Kidney epithelial cell (primary cell): ENCODE measurements around the gene MAGI3. TPM values are rescaled to one million over a fixed set of nuclear protein-coding genes. Genes with fewer than 3 reads are reported as not detected.

Experiments used
- DNase-seq: peaks from one replicate; pipeline ENCODE4 v3.0.0-alpha.2; 2010; ENCODE audit warnings: low read depth
- H3K27me3 ChIP-seq: 2 replicates; pipeline ENCODE4 v1.6.0; 2011; ENCODE audit warnings: low read length; ENCODE audit not compliant: control insufficient read depth, insufficient read depth
- H3K36me3 ChIP-seq: 2 replicates; pipeline ENCODE4 v1.5.1; 2011; ENCODE audit warnings: low read length; ENCODE audit not compliant: control insufficient read depth, insufficient read depth
- H3K4me3 ChIP-seq: 2 replicates; pipeline ENCODE4 v1.5.1; 2011; ENCODE audit warnings: low read depth, mild to moderate bottlenecking, control low read depth, low read length
- total RNA-seq: library from RNA; depleted of rRNA; stranded (reverse); fragments of >200 nt; gene quantifications from 2 replicates; pipeline ENCODE4 v1.2.3, GENCODE V29; 2015
- TF ChIP-seq, protein P1 (sequence below): IDR thresholded peaks from 2 replicates; pipeline ENCODE4 v1.5.1; 2011; ENCODE audit warnings: mild to moderate bottlenecking, moderate library complexity, low read length, control low read depth, inconsistent platforms; ENCODE audit not compliant: insufficient read depth, poor library complexity, severe bottlenecking

The MAGI3 gene
- total RNA-seq, 1 donor from 2014 or later = 3.7 TPM

DNA sequence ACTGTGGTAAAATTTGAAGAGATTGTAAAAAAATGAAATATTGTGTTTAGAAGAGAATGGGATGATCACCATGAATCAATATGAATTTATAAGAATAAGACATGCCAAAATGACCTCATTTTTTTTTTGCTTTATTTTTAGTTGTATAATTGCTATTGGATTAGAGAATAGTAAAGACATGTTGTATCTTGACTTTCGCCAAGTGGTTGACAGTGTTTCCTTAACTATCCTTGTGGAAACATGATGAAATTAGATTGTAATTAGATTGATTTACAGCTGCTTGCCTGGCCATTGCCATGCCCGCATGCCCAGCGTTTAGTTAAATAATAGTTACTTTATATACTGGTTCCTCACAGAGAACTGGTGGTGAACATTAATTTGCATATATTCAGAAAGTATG, 154.9 kb downstream of the MAGI3 start:
- TF ChIP-seq, protein P1, sequence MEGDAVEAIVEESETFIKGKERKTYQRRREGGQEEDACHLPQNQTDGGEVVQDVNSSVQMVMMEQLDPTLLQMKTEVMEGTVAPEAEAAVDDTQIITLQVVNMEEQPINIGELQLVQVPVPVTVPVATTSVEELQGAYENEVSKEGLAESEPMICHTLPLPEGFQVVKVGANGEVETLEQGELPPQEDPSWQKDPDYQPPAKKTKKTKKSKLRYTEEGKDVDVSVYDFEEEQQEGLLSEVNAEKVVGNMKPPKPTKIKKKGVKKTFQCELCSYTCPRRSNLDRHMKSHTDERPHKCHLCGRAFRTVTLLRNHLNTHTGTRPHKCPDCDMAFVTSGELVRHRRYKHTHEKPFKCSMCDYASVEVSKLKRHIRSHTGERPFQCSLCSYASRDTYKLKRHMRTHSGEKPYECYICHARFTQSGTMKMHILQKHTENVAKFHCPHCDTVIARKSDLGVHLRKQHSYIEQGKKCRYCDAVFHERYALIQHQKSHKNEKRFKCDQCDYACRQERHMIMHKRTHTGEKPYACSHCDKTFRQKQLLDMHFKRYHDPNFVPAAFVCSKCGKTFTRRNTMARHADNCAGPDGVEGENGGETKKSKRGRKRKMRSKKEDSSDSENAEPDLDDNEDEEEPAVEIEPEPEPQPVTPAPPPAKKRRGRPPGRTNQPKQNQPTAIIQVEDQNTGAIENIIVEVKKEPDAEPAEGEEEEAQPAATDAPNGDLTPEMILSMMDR = no peak
- no peak for DNase-seq
- H3K36me3 ChIP-seq = no peaks in the 10 kb centered on the region
- H3K27me3 ChIP-seq = no peaks in the 10 kb centered on the region
- no peak overlapping the region for H3K4me3 ChIP-seq

DNA sequence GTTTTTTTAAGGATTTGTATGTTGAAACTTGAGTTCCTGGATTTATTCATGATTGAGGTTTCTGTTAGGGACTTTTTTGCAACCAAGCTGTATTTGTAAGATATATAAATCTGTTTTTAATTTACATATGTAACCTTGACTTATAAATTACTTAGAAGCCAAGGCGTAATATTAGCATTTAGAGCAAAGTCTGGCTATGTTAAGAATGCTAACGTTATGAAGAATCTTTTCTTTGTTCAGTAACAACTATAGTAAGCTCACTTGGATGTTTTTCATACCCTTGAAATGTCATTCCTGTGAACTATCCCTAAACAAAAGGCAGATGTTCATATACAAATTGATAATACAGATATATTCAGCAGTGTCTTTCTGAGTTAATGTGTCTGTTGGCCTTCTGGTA, 155.3 kb downstream of the MAGI3 start:
- TF ChIP-seq, protein P1 = no peak
- Histone ChIP-seq H3K4me3 (no peak overlapping the region), H3K27me3 (no peaks in the 10 kb centered on the region), H3K36me3 (no peaks in the 10 kb centered on the region)
- DNase-seq = no peak

DNA sequence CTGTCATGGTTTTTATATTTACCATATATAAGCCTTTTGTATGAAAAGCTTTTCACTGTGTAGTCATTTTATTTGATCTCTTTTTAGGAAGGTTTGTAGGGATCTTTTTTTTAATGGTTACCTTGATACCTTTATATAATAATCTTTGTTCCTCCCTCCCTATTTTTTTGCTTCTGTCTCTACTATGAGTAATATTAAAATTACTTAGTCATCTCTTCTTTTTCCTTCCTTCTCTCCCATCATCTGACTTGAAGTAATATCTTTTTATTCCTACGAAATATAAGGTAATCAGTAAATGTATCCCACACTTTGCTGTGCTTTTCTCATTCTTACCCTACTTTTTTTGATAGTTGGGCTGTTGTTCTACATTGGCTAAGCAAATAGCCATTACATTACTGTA, 161.4 kb downstream of the MAGI3 start:
- TF ChIP-seq, protein P1 = no peak
- Histone ChIP-seq H3K4me3 (no peak overlapping the region), H3K36me3 (no peaks in the 10 kb centered on the region), H3K27me3 (no peaks in the 10 kb centered on the region)
- no peak for DNase-seq

DNA sequence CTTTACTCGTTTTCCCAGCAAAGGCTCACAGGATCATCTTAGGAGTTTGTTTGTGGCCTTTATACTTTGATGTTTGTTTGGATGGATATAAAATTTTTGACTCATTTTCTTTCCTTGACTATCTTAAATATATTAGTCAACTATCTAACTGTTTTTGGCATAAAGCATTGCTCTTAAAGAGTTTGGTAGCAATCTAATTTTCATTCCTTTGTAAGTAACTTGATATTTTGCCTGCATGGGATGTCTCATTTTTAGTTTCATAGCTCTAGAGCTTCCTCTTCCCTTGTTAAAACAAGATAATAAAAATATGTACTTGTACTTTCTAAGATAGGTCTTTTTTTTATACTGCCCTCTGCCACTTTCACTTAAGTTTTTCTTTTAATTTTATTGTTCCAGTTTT, 161.9 kb downstream of the MAGI3 start:
- no peaks in the 10 kb centered on the region for H3K27me3 ChIP-seq
- no peaks in the 10 kb centered on the region for H3K36me3 ChIP-seq
- no peak overlapping the region for H3K4me3 ChIP-seq
- TF ChIP-seq, protein P1 = no peak
- no peak for DNase-seq

DNA sequence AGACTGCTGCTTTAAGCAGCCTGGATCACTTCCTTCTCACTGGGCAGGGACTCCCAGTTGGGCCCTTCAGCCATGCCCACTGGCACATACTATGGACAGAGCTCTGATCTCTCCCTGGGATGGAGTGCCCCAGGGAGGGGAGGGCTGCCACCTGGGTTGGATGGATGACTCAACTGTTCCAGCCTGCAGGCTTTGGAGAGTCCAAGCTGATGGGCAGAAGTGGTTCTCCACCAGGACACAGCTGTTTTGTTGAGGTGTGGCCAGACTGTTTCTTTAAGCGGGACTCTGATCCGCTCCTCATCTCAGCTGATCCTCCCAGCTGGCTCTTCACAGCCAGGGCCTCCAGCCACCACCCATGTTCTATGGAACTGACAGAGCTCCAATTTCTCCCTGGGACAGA, 166.9 kb downstream of the MAGI3 start:
- no peaks in the 10 kb centered on the region for H3K36me3 ChIP-seq
- DNase-seq = no peak
- TF ChIP-seq, protein P1 = no peak
- no peak overlapping the region for H3K4me3 ChIP-seq
- no peaks in the 10 kb centered on the region for H3K27me3 ChIP-seq

DNA sequence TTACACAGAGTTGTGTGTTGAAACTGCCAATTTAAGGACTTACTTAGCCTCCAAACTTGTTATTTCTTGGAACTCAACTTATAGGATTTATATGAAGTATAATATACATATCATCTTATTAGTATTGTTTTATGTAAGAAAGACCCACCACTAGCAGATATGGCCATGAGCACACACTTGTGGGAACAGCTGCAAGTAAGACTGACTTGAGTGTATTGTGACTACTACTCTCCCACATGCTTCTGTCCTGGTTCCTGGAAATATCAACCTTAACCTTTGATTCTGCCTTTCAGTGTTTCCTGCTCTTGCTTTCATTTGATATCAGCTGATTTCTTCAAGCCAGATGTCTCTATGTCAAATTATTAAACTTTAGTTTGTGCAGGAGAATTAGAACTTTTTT, 175.3 kb downstream of the MAGI3 start:
- no peak for DNase-seq
- TF ChIP-seq, protein P1 = no peak
- Histone ChIP-seq H3K36me3 (no peaks in the 10 kb centered on the region), H3K4me3 (no peak overlapping the region), H3K27me3 (no peaks in the 10 kb centered on the region)
